Measurements from ENCODE around the gene SMYD4. TPM values are rescaled to one million over a fixed set of nuclear protein-coding genes. Genes with fewer than 3 reads are reported as not detected.

SMYD4 gene, protein sequence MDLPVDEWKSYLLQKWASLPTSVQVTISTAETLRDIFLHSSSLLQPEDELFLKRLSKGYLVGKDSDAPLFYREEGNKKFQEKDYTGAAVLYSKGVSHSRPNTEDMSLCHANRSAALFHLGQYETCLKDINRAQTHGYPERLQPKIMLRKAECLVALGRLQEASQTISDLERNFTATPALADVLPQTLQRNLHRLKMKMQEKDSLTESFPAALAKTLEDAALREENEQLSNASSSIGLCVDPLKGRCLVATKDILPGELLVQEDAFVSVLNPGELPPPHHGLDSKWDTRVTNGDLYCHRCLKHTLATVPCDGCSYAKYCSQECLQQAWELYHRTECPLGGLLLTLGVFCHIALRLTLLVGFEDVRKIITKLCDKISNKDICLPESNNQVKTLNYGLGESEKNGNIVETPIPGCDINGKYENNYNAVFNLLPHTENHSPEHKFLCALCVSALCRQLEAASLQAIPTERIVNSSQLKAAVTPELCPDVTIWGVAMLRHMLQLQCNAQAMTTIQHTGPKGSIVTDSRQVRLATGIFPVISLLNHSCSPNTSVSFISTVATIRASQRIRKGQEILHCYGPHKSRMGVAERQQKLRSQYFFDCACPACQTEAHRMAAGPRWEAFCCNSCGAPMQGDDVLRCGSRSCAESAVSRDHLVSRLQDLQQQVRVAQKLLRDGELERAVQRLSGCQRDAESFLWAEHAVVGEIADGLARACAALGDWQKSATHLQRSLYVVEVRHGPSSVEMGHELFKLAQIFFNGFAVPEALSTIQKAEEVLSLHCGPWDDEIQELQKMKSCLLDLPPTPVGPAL
- 10 to 100 TPM; 12.3 to 13.4 TPM for total RNA-seq
- 10 to 100 TPM; 11.8 to 20.1 TPM for polyA plus RNA-seq (ENCODE audit: insufficient read length in 2 of 2)
- long read RNA-seq, donor 1, partial matches to known transcripts: 0 of 1 reads
- long read RNA-seq, donor 1, other reads (novel, unspliced or antisense): 0 of 1 reads
- long read RNA-seq, donor 2: 0 reads
- long read RNA-seq, donor 3: 0 reads
- long read RNA-seq, donor 4, full-length matches to known transcripts: 4 of 304 reads
- long read RNA-seq, donor 4, partial matches to known transcripts: 281 of 304 reads
- long read RNA-seq, donor 4, other reads (novel, unspliced or antisense): 19 of 304 reads

DNA sequence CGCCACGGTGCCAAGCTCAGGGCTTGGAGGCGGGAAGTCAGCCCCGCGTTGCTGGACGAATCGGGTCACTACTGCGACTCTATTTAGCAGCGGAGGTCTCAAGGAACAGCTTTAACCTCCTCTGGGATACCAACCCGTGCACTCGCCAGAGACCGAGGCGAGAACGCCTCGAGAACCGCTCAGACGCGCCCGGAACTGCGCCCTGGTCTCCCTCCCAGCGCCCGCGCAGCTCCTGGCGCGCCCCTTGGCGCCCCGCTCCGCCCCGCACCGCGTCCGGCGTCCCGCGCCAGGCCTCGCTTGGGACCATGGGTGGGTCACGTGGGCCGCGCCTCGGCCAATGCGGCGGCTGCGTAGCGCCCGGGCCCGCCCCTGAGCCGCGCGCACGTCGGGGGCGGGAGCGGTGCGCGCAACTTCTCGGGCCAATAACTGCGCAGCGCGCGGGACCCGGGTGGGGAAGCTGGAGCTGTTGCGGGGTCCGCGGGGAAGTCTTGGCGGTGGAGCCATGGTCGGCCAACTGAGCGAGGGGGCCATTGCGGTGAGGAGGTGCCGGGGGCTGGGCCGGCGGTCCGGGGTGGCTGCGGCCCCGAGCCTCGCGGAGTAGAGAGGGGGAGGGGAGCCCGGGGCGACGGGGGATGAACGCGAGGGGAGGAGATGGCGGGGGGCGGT is at the start of gene SMYD4, which contains the start of gene RPA1:
SMYD4 (minus strand) TSS at position 311 of the 666 bp plus-strand sequence. CDS start 1,908 bp downstream, outside the sequence.
RPA1 (plus strand) TSS at position 414 of the 666 bp plus-strand sequence; CDS start at position 503, 89 bp downstream.
- WGBS (ENCODE audit: insufficient coverage): 0% methylated on average over 66 of the region's 83 CpGs
- DNase-seq (ENCODE audit: low read depth in 4 of 6, low spot score in 6 of 6): peak; percentile 79 to 97 (median 83)
- Histone ChIP-seq H3K36me3 (ENCODE audit: control insufficient read depth, insufficient read depth, low read length) (peaks cover 7% of the 10 kb centered on the region), H3K4me3 (ENCODE audit: low read depth, low read length) (peak within 1 kb of the TSS; percentile 75), H3K4me1 (ENCODE audit: control insufficient read depth, insufficient read depth, low read length) (peaks cover 15% of the 10 kb centered on the region), H3K9me3 (ENCODE audit: control insufficient read depth, insufficient read depth, low read length) (no peaks in the 10 kb centered on the region), H3K27ac (ENCODE audit: low read depth, low read length) (peak within 1 kb of the TSS; percentile 71), H3K27me3 (ENCODE audit: control insufficient read depth, insufficient read depth, low read length) (no peaks in the 10 kb centered on the region)

DNA sequence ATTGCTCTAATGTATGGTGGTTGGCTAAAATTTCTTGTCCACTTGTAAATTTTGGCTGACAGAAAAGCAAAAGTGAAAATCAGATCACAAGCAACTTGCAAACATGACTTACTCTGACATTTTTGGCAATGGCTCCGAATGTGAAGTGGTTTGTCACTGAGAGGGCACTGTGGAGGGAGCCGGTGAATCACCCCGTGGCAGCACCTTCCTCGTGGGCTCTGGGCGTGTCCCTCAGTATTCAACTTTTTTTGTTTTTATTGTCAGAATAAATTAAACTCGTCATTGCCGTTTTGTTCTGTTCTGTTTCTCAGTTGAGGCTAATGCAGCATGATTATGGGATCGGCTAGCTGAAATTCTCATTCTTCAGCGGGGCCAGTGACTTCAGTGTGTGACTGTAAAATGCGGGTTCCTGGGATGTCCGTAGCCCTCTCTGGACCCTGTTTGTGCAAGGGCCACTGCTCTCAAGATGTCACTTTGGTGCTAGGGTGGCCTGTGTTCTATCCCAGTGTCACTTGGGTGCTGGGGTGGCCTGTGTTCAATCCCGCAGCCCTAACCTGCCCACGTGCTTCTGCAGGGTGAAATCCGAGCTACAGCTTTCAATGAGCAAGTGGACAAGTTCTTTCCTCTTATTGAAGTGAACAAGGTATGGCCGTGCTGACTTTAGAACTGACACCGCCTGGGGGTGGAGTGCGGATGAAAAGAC is 48.9 kb upstream of the SMYD4 start:
- peaks cover 44% of the 10 kb centered on the region for H3K36me3 ChIP-seq (ENCODE audit: control insufficient read depth, insufficient read depth, low read length)
- H3K27me3 ChIP-seq (ENCODE audit: control insufficient read depth, insufficient read depth, low read length): no peaks in the 10 kb centered on the region
- H3K4me3 ChIP-seq (ENCODE audit: low read depth, low read length): no peak overlapping the region
- H3K4me1 ChIP-seq (ENCODE audit: control insufficient read depth, insufficient read depth, low read length): peaks cover 24% of the 10 kb centered on the region
- H3K27ac ChIP-seq (ENCODE audit: low read depth, low read length): no peak overlapping the region
- H3K9me3 ChIP-seq (ENCODE audit: control insufficient read depth, insufficient read depth, low read length): no peaks in the 10 kb centered on the region
- 95% methylated on average over 13 of the region's 17 CpGs for WGBS (ENCODE audit: insufficient coverage)
- no peak for DNase-seq (ENCODE audit: low read depth in 4 of 6, low spot score in 6 of 6)

DNA sequence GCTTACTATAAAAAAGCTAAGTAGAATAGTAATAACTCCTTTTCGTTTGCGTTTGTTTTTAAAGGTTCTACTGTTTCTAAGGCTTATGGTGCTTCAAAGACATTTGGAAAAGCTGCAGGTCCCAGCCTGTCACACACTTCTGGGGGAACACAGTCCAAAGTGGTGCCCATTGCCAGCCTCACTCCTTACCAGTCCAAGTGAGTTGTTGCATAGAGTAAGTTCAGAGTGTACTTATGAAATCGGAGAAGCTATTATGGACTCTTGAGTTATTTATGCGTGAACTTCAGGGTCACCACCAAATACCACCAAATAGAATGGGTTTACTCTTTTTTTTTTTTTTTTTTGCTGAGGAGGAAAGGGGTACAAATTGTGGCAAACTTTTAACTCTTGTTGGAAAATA is 45.9 kb upstream of the SMYD4 start:
- Histone ChIP-seq H3K36me3 (ENCODE audit: control insufficient read depth, insufficient read depth, low read length) (peaks cover 40% of the 10 kb centered on the region), H3K4me3 (ENCODE audit: low read depth, low read length) (no peak overlapping the region), H3K4me1 (ENCODE audit: control insufficient read depth, insufficient read depth, low read length) (peaks cover 12% of the 10 kb centered on the region), H3K9me3 (ENCODE audit: control insufficient read depth, insufficient read depth, low read length) (no peaks in the 10 kb centered on the region), H3K27ac (ENCODE audit: low read depth, low read length) (no peak overlapping the region), H3K27me3 (ENCODE audit: control insufficient read depth, insufficient read depth, low read length) (no peaks in the 10 kb centered on the region)
- no peak for DNase-seq (ENCODE audit: low read depth in 4 of 6, low spot score in 6 of 6)
- no CpG with 5 or more reads among the region's 4 CpGs for WGBS (ENCODE audit: insufficient coverage)

DNA sequence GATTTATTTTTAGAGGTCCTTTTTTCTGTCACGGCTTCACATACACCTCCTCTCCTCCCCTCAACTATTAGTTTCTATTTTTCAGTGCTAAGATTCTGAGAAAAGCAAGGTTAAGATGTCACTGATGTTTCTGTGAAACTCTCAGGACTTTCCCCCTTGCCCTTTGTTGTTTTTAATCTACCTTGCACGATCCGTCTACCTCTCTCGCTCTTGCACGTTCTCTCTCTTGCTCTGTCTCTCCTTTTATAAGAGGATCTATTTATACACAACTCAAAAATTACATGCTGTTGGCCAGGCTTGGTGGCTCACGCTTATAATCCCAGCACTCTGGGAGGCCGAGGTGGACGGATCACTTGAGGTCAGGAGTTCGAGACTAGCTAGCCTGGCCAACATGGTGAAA is 43.7 kb upstream of the SMYD4 start:
- peaks cover 23% of the 10 kb centered on the region for H3K36me3 ChIP-seq (ENCODE audit: control insufficient read depth, insufficient read depth, low read length)
- 98% methylated on average over 7 of the region's 9 CpGs for WGBS (ENCODE audit: insufficient coverage)

DNA sequence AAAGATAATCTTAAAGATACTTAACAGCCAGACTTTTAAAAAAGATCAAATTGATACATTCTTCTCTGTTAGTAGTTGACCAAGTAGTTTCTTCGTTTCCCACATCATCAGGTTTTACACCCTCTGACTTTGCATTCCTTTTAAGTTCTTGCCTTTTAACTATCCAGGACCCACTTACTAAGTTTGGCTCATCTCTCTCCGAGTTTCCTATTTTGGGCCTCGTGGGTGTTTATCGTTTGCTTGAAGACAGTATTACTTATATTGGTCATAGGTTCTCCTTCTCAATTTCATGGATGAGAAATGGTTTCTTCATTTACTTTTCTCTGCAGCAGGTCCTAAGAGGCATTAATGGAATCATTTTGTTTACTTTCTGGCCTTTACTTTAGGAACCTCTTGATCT is 43.3 kb upstream of the SMYD4 start:
- H3K4me3 ChIP-seq (ENCODE audit: low read depth, low read length): no peak overlapping the region
- no peaks in the 10 kb centered on the region for H3K9me3 ChIP-seq (ENCODE audit: control insufficient read depth, insufficient read depth, low read length)
- no peak for DNase-seq (ENCODE audit: low read depth in 4 of 6, low spot score in 6 of 6)
- WGBS (ENCODE audit: insufficient coverage): 94% methylated on average over 2 of the region's 4 CpGs
- no peaks in the 10 kb centered on the region for H3K27me3 ChIP-seq (ENCODE audit: control insufficient read depth, insufficient read depth, low read length)
- no peak overlapping the region for H3K27ac ChIP-seq (ENCODE audit: low read depth, low read length)
- H3K36me3 ChIP-seq (ENCODE audit: control insufficient read depth, insufficient read depth, low read length): peaks cover 20% of the 10 kb centered on the region
- H3K4me1 ChIP-seq (ENCODE audit: control insufficient read depth, insufficient read depth, low read length): no peaks in the 10 kb centered on the region

More for the DNA sequence above, 43.7 kb upstream of the SMYD4 start:
- DNase-seq (ENCODE audit: low read depth in 4 of 6, low spot score in 6 of 6): no peak
- Histone ChIP-seq H3K4me1 (ENCODE audit: control insufficient read depth, insufficient read depth, low read length) (no peaks in the 10 kb centered on the region), H3K9me3 (ENCODE audit: control insufficient read depth, insufficient read depth, low read length) (no peaks in the 10 kb centered on the region), H3K27me3 (ENCODE audit: control insufficient read depth, insufficient read depth, low read length) (no peaks in the 10 kb centered on the region), H3K27ac (ENCODE audit: low read depth, low read length) (no peak overlapping the region), H3K4me3 (ENCODE audit: low read depth, low read length) (no peak overlapping the region)

DNA sequence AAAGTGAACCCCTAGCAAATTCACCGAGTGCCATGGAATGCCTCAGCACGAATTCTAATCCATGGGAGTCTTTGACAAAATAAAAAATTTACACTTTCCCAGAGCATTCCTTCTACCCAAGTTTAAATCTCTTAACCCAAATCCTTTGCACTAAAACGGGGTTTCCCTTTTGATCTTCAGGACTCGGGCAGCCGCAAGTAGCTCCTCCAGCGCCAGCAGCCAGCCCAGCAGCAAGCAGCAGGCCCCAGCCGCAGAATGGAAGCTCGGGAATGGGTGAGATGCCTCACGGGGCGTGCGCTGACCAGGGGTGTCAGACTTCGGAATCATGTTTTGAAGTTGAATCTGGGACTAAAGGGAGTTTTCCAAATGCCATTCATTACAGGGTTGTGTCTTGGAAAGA is 42.6 kb upstream of the SMYD4 start:
- Histone ChIP-seq H3K4me1 (ENCODE audit: control insufficient read depth, insufficient read depth, low read length) (no peaks in the 10 kb centered on the region), H3K27ac (ENCODE audit: low read depth, low read length) (no peak overlapping the region), H3K9me3 (ENCODE audit: control insufficient read depth, insufficient read depth, low read length) (no peaks in the 10 kb centered on the region), H3K4me3 (ENCODE audit: low read depth, low read length) (no peak overlapping the region), H3K36me3 (ENCODE audit: control insufficient read depth, insufficient read depth, low read length) (peaks cover 15% of the 10 kb centered on the region), H3K27me3 (ENCODE audit: control insufficient read depth, insufficient read depth, low read length) (no peaks in the 10 kb centered on the region)
- WGBS (ENCODE audit: insufficient coverage): 86% methylated on average over 12 of the region's 12 CpGs
- DNase-seq (ENCODE audit: low read depth in 4 of 6, low spot score in 6 of 6): no peak

DNA sequence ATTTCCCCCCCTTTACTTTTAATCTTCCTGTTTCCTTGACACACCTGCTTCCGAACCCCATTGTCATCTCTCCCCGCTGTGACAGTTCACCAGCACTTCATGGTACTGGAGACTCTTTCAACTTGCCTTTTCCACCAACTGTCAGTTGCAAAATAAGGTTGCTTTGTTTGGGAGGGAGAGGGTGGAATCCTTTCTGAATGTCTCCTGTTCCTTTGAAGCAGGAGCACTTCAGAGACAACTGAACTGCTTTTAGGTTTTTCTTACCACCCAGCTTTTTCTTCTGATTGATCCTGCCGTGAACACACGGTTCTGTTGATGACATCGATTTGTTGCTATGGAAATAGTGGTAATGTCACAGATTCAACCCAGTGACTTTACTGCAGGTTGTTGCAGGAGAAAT is 42.1 kb upstream of the SMYD4 start:
- Histone ChIP-seq H3K27ac (ENCODE audit: low read depth, low read length) (no peak overlapping the region), H3K9me3 (ENCODE audit: control insufficient read depth, insufficient read depth, low read length) (no peaks in the 10 kb centered on the region), H3K36me3 (ENCODE audit: control insufficient read depth, insufficient read depth, low read length) (peaks cover 13% of the 10 kb centered on the region), H3K4me1 (ENCODE audit: control insufficient read depth, insufficient read depth, low read length) (no peaks in the 10 kb centered on the region), H3K27me3 (ENCODE audit: control insufficient read depth, insufficient read depth, low read length) (no peaks in the 10 kb centered on the region), H3K4me3 (ENCODE audit: low read depth, low read length) (no peak overlapping the region)
- peak in 2 of 6 donors; percentile 19 to 75 for DNase-seq (ENCODE audit: low read depth in 4 of 6, low spot score in 6 of 6)
- no CpG with 5 or more reads among the region's 5 CpGs for WGBS (ENCODE audit: insufficient coverage)

DNA sequence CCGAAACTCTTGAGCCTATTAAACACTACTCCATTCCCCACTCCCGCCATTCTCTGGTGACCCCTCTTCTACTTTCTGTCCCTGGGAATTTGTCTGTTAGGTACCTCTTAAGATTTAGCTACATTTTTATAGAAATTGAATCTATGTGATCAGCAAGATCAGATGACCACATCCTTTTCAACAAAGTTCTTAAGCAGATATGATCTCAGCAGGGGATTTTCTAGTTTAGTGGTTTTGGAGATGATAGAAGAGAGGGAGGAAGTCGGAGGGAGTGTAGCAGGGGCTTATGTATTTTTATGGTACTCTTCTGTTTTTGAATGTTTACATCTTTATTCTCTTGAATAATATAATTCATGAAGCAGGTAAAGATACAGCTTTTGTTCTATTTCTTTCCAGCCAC is 40.9 kb upstream of the SMYD4 start:
- no peaks in the 10 kb centered on the region for H3K27me3 ChIP-seq (ENCODE audit: control insufficient read depth, insufficient read depth, low read length)
- no CpG with 5 or more reads among the region's 3 CpGs for WGBS (ENCODE audit: insufficient coverage)
- peaks cover 10% of the 10 kb centered on the region for H3K36me3 ChIP-seq (ENCODE audit: control insufficient read depth, insufficient read depth, low read length)
- no peak for DNase-seq (ENCODE audit: low read depth in 4 of 6, low spot score in 6 of 6)
- H3K9me3 ChIP-seq (ENCODE audit: control insufficient read depth, insufficient read depth, low read length): no peaks in the 10 kb centered on the region
- no peak overlapping the region for H3K27ac ChIP-seq (ENCODE audit: low read depth, low read length)
- no peaks in the 10 kb centered on the region for H3K4me1 ChIP-seq (ENCODE audit: control insufficient read depth, insufficient read depth, low read length)
- no peak overlapping the region for H3K4me3 ChIP-seq (ENCODE audit: low read depth, low read length)

Measured in spinal cord (tissue), 10 donors.